Right cardiac atrium (tissue), 5 donors: Measurements from ENCODE around the gene MYL3. TPM values are rescaled to one million over a fixed set of nuclear protein-coding genes. Genes with fewer than 3 reads are reported as not detected.

Source experiments
- ATAC-seq, 2 donors: fragments of 200-7000 bp; cut with Tn5 transposase; one replicate each; pipeline versions ENCODE4 v1.8.0 to v1.9.1; 2020; ENCODE audit warnings: moderate library complexity in 2 of 2, mild to moderate bottlenecking in 1 of 2
- DNase-seq, 3 donors: peaks; one replicate each; pipeline ENCODE4 v3.0.0-alpha.2; 2020
- H3K27ac ChIP-seq: one replicate; pipeline ENCODE4 v1.5.1; 2013; ENCODE audit warnings: mild to moderate bottlenecking, low read length, control low read depth, moderate library complexity
- H3K27me3 ChIP-seq: one replicate; pipeline ENCODE4 v1.6.1; 2013; ENCODE audit not compliant: control insufficient read depth, insufficient read depth
- H3K4me1 ChIP-seq: one replicate; pipeline ENCODE4 v1.6.1; 2013; ENCODE audit warnings: low read length; ENCODE audit not compliant: control insufficient read depth, insufficient read depth
- H3K4me3 ChIP-seq: one replicate; pipeline ENCODE4 v1.5.1; 2013; ENCODE audit warnings: low read length, control low read depth
- H3K9me3 ChIP-seq: one replicate; pipeline ENCODE4 v1.6.1; 2013; ENCODE audit warnings: low read length; ENCODE audit not compliant: control insufficient read depth
- WGBS: extraction: QIAGEN DNeasy Blood & Tissue Kit; methylation state at CpG from one replicate; pipeline ENCODE4 v1.1.7; 2013; 5-methylcytosine and 5-hydroxymethylcytosine counted together
- intact Hi-C, 4 donors: fragments of 100-400 bp; cut with DNase I; formaldehyde crosslinking; loops; one replicate each; pipeline versions ENCODE4 v1.11.0 to v1.14.0; 2022 to 2023
- polyA plus RNA-seq: library from polyadenylated mRNA; stranded (reverse); fragments of 200-250 nt; gene quantifications from one replicate; pipeline ENCODE4 v1.2.3, GENCODE V29; 2013
- total RNA-seq, 4 donors: library from RNA; stranded (reverse); fragmentation: NEBNext Ultra II Directional; extraction: Animal tissue kit (Norgen Biotek cat#: 25700); gene quantifications; one replicate each; pipeline ENCODE4 v1.2.1, GENCODE V29; 2021
- donor health status: healthy with polysubstance abuse.
- donor health status: DM: no; HTN: yes; CAD: no.
- donor health status: DM: no; HTN: no; CAD: no.
- donor health status: DM: no; HTN: yes; CAD: no; lungs with severe emphysema.
- donor health status: DM: yes; HTN: yes; CAD: no.

Gene MYL3
- total and polyA plus RNA-seq, 5 donors: 42.7 to 1,012 (median 428) TPM

DNA sequence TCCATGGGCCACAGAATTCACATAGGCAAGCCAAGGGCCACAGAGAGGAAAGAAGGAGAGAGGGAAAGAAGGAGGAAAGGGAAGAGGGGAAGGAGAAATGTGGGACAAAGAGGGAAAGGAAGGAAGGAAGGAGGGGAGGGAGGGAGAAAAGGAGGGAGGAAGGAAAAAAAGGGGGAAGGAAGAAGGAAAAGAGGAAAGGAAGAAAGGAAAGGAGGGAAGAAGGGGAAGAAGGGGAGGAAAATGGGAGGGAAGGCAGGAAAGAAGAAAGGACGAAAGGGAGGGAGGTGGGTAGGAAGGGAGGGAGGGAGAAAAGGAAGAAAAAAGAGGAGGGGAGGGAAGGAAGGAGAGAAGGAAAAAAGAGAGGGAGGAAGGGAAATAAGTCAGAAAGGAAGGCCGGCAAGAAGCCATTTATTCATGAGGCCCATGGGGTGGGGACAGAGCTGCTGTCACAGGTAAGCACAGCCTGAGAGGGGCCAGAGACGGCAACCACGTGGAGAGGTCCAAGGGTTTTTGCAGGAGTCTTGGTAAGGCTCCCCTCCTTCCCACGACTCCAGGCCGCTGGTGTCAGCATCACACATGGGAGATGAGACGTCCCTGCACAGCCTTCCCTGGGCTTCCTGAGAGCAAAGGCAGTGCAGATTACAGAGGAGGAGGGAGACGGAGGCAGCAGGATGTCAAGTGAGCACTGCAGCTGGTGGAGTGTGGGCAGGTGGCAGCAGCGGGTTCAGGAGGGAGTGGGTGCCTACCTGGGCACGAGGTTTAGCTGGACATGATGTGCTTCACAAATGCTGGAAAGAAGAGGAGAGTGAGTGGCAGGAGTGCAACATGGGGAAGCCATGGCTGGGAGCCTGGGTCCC is 5.5 kb downstream of the MYL3 start:
- no peak for ATAC-seq
- H3K4me1 ChIP-seq: no peaks in the 10 kb centered on the region
- peak in 2 of 3 donors; percentile 4 to 31 for DNase-seq
- no peaks in the 10 kb centered on the region for H3K9me3 ChIP-seq
- no peak overlapping the region for H3K27ac ChIP-seq
- no peaks in the 10 kb centered on the region for H3K27me3 ChIP-seq
- 75% methylated on average over 10 of the region's 10 CpGs for WGBS
- intact Hi-C loops: no loop called here
- no peak overlapping the region for H3K4me3 ChIP-seq

DNA sequence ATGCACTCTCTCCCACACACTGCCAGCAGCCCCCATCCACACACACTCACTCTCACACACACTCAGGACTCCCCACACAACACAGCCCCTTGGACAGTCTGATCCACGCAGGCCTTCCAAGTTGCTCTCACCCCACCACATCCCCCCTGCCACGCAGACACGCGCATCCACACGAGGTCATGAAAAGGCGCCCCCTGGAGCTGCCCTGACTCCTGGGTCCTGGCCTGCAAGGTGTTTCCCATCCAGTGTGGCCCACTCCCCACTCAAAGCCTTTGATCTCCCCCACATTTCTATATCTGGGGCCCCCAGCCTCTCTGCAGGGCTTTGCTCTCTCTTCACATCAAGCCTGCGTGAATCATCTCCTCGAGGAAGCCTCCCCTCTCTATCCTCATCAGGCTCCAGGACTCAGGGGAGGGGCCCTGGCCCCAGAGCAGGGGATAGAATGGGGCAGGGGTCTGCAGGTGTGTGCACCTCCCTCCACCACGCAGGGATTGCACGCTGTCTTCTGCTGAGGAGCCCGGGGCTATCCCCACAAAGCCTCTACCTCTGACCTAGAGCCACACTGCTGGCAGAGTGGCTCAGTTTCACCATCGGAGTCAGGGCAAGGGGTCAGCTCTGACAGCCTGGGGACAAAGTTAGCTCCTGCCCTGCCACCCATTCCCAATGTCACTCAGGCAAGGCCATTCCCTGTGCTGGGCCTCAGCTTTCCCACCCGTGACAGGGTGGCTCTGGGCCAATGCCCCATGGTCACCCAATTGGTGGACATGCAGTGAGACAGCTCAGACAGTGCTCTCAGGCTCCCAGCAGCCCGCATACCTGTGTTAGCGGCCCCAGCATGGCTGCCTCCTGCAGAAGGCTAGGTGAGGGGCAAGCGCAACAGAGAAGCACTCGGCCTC is 6.4 kb downstream of the MYL3 start:
- no peak for ATAC-seq
- intact Hi-C loops: no loop called here
- no peak overlapping the region for H3K4me3 ChIP-seq
- H3K9me3 ChIP-seq: no peaks in the 10 kb centered on the region
- H3K27ac ChIP-seq: no peak overlapping the region
- DNase-seq: peak; percentile 8 to 39 (median 25)
- H3K4me1 ChIP-seq: no peaks in the 10 kb centered on the region
- WGBS: 88% methylated on average over 17 of the region's 17 CpGs
- H3K27me3 ChIP-seq: no peaks in the 10 kb centered on the region

DNA sequence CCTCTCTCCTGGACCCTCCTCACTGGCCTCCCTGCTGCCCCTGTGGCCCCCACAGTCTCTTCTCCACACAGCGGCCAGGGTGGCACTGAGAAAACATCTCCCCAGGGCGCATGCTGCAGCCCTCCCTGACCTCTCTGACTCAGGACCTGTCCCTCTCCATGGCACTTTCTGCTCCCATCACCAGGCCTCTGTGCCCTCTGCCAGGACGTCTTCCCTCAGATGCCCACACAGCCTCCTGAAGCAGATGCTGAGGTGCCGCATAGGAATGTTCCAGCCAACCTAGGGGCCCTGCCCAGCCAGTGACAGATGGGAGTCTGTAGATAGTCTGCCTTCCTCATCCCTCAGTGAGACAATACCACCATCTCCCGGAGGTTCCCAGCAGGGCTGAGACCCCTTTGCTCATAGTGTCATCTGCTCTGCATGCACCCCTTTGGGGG is 8.7 kb downstream of the MYL3 start:
- Histone ChIP-seq H3K9me3 (no peaks in the 10 kb centered on the region), H3K27ac (no peak overlapping the region), H3K4me1 (no peaks in the 10 kb centered on the region), H3K27me3 (no peaks in the 10 kb centered on the region), H3K4me3 (no peak overlapping the region)
- DNase-seq (peak in 2 of 3 donors; percentile 18 to 26), ATAC-seq (no peak)
- 83% methylated on average over 5 of the region's 5 CpGs for WGBS
- intact Hi-C loops: no loop called here

DNA sequence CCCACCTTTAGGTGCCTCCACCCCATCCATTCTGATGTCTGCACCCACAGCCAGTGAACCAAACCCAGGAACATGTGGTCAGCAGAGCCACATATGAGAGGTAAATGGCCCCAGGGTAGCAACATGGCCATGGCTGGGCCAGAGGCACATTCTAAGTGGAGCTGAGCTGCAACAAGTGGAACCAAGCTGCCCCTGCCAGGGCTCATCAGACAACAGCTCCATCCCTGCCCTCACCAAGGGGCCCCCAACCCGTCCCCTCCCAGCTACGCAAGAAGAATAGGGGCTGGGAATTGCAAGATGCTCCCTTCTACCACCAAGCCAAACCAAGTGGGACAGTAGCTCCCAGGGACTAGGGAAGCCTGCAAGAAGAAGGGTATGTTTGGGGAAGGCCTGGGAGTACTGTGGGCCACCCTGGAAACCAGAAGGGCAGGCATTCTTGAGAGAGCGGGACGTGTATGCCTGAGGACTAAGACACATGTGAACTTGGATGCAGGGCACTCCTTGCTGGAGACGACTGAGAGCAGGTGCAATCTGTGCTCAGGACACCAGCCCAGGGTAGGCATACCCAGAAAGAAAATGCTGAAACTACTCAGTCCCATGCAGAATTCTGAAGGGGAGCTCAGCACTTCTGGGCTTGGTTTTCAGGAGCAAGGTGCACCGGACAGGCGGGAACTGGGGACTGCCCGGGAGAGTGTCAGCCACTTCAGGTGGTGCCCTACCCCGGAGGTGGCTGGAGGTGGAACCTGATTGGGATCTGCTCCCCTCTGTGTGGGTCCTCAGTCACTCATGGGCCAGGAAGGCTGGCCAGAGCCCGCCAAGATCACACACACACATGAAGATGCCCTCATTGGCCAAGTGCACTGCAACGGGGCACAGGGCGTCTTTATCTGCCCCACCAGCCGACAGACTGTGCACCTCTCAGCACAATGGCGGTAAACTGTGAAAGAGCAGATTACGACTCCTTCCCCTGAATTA is 9.5 kb downstream of the MYL3 start:
- ATAC-seq (no peak), DNase-seq (peak in 1 of 3 donors; percentile 32)
- Histone ChIP-seq H3K9me3 (no peaks in the 10 kb centered on the region), H3K27ac (no peak overlapping the region), H3K4me1 (no peaks in the 10 kb centered on the region), H3K4me3 (no peak overlapping the region), H3K27me3 (no peaks in the 10 kb centered on the region)
- intact Hi-C loops: no loop called here
- WGBS: 83% methylated on average over 15 of the region's 15 CpGs

DNA sequence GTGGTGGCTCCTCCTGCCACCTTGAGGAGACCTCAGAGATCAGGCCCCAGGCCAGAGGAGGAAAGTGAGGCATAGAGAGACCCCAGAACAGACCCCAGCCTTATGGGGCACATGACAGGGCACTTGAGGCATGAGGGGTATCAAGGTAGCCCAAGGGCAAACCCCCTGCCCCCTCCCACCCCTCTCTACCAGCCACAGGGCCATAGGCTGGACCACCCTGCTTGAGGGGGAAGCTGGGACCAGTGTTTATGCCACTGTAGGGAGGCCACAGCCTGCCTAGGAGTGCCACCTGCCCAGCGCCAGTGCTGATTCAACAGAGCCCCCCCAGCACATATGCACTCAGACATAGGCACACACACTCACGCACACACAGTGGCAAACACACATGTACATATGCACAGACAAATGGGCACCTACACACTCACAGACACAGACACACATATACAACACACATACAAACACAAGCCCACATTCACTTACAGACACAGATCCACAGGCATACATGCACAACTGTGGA is 10.3 kb downstream of the MYL3 start:
- Histone ChIP-seq H3K27ac (no peak overlapping the region), H3K4me1 (no peaks in the 10 kb centered on the region), H3K9me3 (no peaks in the 10 kb centered on the region), H3K27me3 (no peaks in the 10 kb centered on the region), H3K4me3 (no peak overlapping the region)
- WGBS: 95% methylated on average over 2 of the region's 2 CpGs
- intact Hi-C loops: no loop called here
- ATAC-seq (no peak), DNase-seq (peak in 1 of 3 donors; percentile 14)

DNA sequence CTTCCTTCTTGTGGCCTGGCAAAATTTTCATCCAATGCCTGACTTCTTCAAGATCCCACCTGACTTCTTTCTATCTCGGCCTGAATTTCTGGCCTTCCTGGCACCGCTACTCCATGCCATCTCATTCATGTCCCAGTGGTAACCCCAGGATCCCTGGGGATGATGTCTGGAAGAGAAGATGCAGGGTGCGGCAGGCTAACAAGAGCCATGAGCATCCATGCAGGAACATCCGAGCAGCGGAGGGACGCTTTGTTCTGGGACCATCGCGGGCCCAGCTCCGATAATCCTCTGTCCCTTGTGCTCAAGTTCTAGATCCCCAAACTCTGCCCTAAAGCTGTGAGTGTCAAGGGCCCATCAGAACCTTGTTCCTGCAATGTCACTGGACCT is 10.9 kb downstream of the MYL3 start:
- Histone ChIP-seq H3K9me3 (no peaks in the 10 kb centered on the region), H3K4me1 (no peaks in the 10 kb centered on the region), H3K4me3 (no peak overlapping the region), H3K27me3 (no peaks in the 10 kb centered on the region), H3K27ac (no peak overlapping the region)
- DNase-seq: peak in 1 of 3 donors; percentile 15
- intact Hi-C loops: no loop called here
- 94% methylated on average over 9 of the region's 9 CpGs for WGBS
- no peak for ATAC-seq

DNA sequence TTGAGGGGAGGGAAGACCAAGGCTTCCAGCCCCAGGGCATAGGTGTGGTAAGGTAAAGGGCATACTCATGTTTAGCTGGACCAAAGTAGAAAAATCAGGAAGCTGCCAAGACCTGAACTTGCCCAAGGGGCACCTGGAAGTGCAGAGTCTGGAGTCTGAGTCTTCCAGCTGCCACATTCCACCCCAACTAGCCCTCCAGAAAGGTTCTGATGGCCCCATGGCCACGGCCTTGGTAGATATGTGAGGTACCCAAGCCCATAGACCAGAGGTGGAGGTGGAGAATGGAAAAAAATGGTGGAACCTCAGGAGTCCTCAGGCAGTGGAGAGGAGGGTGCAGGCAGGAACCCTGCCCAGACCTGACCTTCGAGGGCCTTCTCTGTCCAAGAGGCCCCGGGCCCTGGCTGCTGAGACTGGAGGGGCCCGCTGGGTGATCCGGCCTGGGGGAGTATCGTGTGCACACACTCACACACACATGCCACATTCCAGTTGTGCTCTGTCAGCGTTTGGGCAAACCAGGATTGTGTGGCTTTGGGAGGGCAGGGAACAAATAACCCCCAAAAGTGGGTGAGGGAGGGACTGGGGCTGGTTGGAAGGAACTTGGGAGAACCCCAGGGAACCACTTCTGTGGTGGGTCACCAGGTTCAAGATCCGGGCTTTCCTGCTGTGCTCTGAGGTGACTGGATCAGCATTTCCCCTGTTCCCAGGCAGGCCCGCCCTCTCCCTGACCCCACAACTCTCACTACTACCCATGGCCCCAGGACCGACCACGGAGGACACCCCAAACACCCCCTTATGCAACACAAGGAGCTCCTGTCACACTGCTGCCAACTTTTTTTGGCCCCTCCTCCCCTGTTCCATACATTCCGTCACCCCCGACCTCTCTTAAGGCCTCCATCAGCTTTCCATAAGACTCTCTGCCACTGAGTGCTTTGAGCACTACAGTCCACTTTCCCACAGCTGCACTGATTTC is 11.6 kb downstream of the MYL3 start:
- H3K4me3 ChIP-seq: no peak overlapping the region
- ATAC-seq (no peak), DNase-seq (peak in 1 of 3 donors; percentile 24)
- no peaks in the 10 kb centered on the region for H3K9me3 ChIP-seq
- no peaks in the 10 kb centered on the region for H3K4me1 ChIP-seq
- 80% methylated on average over 13 of the region's 13 CpGs for WGBS
- no peak overlapping the region for H3K27ac ChIP-seq
- no peaks in the 10 kb centered on the region for H3K27me3 ChIP-seq
- intact Hi-C loops: no loop called here

DNA sequence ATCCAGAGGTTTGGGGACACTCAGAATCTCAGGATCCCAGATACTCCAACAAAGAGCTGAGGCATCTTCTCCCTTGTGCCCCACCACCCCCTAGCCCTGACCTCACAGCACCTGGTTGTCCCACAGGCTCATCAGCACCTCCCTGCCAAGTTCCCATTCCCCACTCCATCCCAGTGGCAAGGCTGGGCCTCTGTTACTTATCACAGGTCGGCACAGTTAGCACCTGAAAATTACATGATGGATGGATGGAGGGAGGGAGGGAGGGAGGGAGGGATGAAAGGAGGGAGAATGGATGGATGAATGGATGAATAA is 12.8 kb downstream of the MYL3 start:
- Histone ChIP-seq H3K27ac (no peak overlapping the region), H3K4me3 (no peak overlapping the region), H3K27me3 (no peaks in the 10 kb centered on the region), H3K9me3 (no peaks in the 10 kb centered on the region), H3K4me1 (no peaks in the 10 kb centered on the region)
- DNase-seq: peak in 1 of 3 donors; percentile 21
- no peak for ATAC-seq
- WGBS: 58% methylated on average over 1 of the region's 1 CpG
- intact Hi-C loops: no loop called here

DNA sequence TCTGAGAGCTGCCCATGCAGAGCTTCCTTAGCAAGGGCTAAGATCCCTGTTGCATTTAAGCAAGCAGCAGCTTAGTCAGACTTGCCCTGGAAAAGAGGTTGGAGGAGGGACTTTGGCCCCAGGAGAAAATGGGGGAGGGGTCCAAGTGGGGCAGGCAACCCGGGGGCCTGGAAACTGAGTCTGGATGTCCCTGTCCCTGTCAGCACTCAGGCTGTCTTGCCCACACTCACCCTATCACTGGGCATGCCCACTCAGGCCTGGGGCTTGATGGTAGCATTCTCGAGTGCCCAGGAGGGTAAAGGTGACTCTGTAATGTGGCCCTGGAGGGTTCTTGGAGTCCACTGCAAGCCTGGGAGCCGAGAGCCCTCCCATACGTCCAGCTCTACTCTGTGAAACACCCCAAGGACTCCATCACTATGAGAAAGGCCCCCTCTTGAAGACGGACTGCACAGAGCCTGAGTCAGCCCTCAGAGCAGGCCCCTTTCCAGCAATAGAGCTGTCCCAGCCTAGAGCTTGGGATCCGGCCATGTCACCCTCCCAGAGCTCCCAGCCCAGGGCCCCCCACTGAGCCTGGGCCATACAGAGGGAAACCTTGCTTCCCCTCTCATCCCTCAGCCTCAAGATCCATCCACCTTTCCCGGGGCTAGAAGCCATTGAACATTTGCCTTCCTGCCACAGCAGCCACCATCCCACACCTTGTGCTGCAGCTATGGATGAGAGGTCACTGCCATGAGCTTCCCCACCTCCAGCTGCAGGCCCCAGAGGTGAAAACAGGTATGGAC is 13.4 kb downstream of the MYL3 start:
- no peak for ATAC-seq
- DNase-seq: peak in 1 of 3 donors; percentile 42
- Histone ChIP-seq H3K9me3 (no peaks in the 10 kb centered on the region), H3K27me3 (no peaks in the 10 kb centered on the region), H3K4me3 (no peak overlapping the region), H3K4me1 (no peaks in the 10 kb centered on the region), H3K27ac (no peak overlapping the region)
- 69% methylated on average over 7 of the region's 7 CpGs for WGBS
- intact Hi-C loops: loop anchor here in 1 of 4 donors (5.0 kb wide), 1 partner anchor 42 kb away; no protein-coding TSS in a partner anchor
